ENCODE measurements around the gene ITGA8.

ITGA8 gene

GRCh38 chr10:15531927-15532722 lies 187.6 kb downstream of the ITGA8 start:
- Histone ChIP-seq H3K4me3 (ENCODE audit: low read depth in 1 of 2, low read length in 2 of 2) (no peak overlapping the region), H3K27ac (ENCODE audit: low read depth, low read length) (no peak overlapping the region), H3K9me3 (ENCODE audit: control insufficient read depth in 1 of 2, low read length in 2 of 2) (no peaks in the 10 kb centered on the region), H3K4me1 (ENCODE audit: control insufficient read depth in 1 of 2, insufficient read depth in 2 of 2, low read length in 2 of 2) (no peaks in the 10 kb centered on the region), H3K9ac (ENCODE audit: low read depth in 1 of 2, low read length in 2 of 2) (no peak overlapping the region), H3K27me3 (ENCODE audit: control insufficient read depth in 1 of 2, insufficient read depth in 2 of 2, low read length in 2 of 2) (no peaks in the 10 kb centered on the region), H3K36me3 (ENCODE audit: control insufficient read depth in 1 of 2, insufficient read depth in 2 of 2, low read length in 2 of 2) (no peaks in the 10 kb centered on the region)

- Histone ChIP-seq H3K4me3 (ENCODE audit: low read depth in 1 of 2, low read length in 2 of 2) (no peak overlapping the region), H3K27me3 (ENCODE audit: control insufficient read depth in 1 of 2, insufficient read depth in 2 of 2, low read length in 2 of 2) (no peaks in the 10 kb centered on the region), H3K27ac (ENCODE audit: low read depth, low read length) (no peak overlapping the region), H3K36me3 (ENCODE audit: control insufficient read depth in 1 of 2, insufficient read depth in 2 of 2, low read length in 2 of 2) (no peaks in the 10 kb centered on the region), H3K4me1 (ENCODE audit: control insufficient read depth in 1 of 2, insufficient read depth in 2 of 2, low read length in 2 of 2) (no peaks in the 10 kb centered on the region), H3K9me3 (ENCODE audit: control insufficient read depth in 1 of 2, low read length in 2 of 2) (no peaks in the 10 kb centered on the region), H3K9ac (ENCODE audit: low read depth in 1 of 2, low read length in 2 of 2) (no peak overlapping the region)
These were observed 190.9 kb downstream of the ITGA8 start for GRCh38 chr10:15528859-15529239.

- H3K36me3 ChIP-seq (ENCODE audit: control insufficient read depth in 1 of 2, insufficient read depth in 2 of 2, low read length in 2 of 2): no peaks in the 10 kb centered on the region
- H3K4me3 ChIP-seq (ENCODE audit: low read depth in 1 of 2, low read length in 2 of 2): no peak overlapping the region
- H3K4me1 ChIP-seq (ENCODE audit: control insufficient read depth in 1 of 2, insufficient read depth in 2 of 2, low read length in 2 of 2): no peaks in the 10 kb centered on the region
- no peak overlapping the region for H3K9ac ChIP-seq (ENCODE audit: low read depth in 1 of 2, low read length in 2 of 2)
- no peak overlapping the region for H3K27ac ChIP-seq (ENCODE audit: low read depth, low read length)
- no peaks in the 10 kb centered on the region for H3K27me3 ChIP-seq (ENCODE audit: control insufficient read depth in 1 of 2, insufficient read depth in 2 of 2, low read length in 2 of 2)
- no peaks in the 10 kb centered on the region for H3K9me3 ChIP-seq (ENCODE audit: control insufficient read depth in 1 of 2, low read length in 2 of 2)
These were observed 193.0 kb downstream of the ITGA8 start for GRCh38 chr10:15526754-15527153.

- no peaks in the 10 kb centered on the region for H3K9me3 ChIP-seq (ENCODE audit: control insufficient read depth in 1 of 2, low read length in 2 of 2)
- H3K27ac ChIP-seq (ENCODE audit: low read depth, low read length): no peak overlapping the region
- no peaks in the 10 kb centered on the region for H3K36me3 ChIP-seq (ENCODE audit: control insufficient read depth in 1 of 2, insufficient read depth in 2 of 2, low read length in 2 of 2)
These were observed 198.3 kb downstream of the ITGA8 start for GRCh38 chr10:15521328-15521903.

GRCh38 chr10:15518250-15518649 lies 201.5 kb downstream of the ITGA8 start:
- Histone ChIP-seq H3K27me3 (ENCODE audit: control insufficient read depth in 1 of 2, insufficient read depth in 2 of 2, low read length in 2 of 2) (no peaks in the 10 kb centered on the region), H3K4me3 (ENCODE audit: low read depth in 1 of 2, low read length in 2 of 2) (no peak overlapping the region), H3K4me1 (ENCODE audit: control insufficient read depth in 1 of 2, insufficient read depth in 2 of 2, low read length in 2 of 2) (no peaks in the 10 kb centered on the region), H3K36me3 (ENCODE audit: control insufficient read depth in 1 of 2, insufficient read depth in 2 of 2, low read length in 2 of 2) (no peaks in the 10 kb centered on the region), H3K9me3 (ENCODE audit: control insufficient read depth in 1 of 2, low read length in 2 of 2) (no peaks in the 10 kb centered on the region), H3K9ac (ENCODE audit: low read depth in 1 of 2, low read length in 2 of 2) (no peak overlapping the region), H3K27ac (ENCODE audit: low read depth, low read length) (no peak overlapping the region)

More at GRCh38 chr10:15521328-15521903, 198.3 kb downstream of the ITGA8 start:
- Histone ChIP-seq H3K9ac (ENCODE audit: low read depth in 1 of 2, low read length in 2 of 2) (no peak overlapping the region), H3K27me3 (ENCODE audit: control insufficient read depth in 1 of 2, insufficient read depth in 2 of 2, low read length in 2 of 2) (no peaks in the 10 kb centered on the region), H3K4me1 (ENCODE audit: control insufficient read depth in 1 of 2, insufficient read depth in 2 of 2, low read length in 2 of 2) (no peaks in the 10 kb centered on the region), H3K4me3 (ENCODE audit: low read depth in 1 of 2, low read length in 2 of 2) (no peak overlapping the region)

GRCh38 chr10:15516256-15517085 lies 203.3 kb downstream of the ITGA8 start:
- H3K4me1 ChIP-seq (ENCODE audit: control insufficient read depth in 1 of 2, insufficient read depth in 2 of 2, low read length in 2 of 2): no peaks in the 10 kb centered on the region
- no peaks in the 10 kb centered on the region for H3K27me3 ChIP-seq (ENCODE audit: control insufficient read depth in 1 of 2, insufficient read depth in 2 of 2, low read length in 2 of 2)
- H3K36me3 ChIP-seq (ENCODE audit: control insufficient read depth in 1 of 2, insufficient read depth in 2 of 2, low read length in 2 of 2): no peaks in the 10 kb centered on the region
- no peaks in the 10 kb centered on the region for H3K9me3 ChIP-seq (ENCODE audit: control insufficient read depth in 1 of 2, low read length in 2 of 2)
- no peak overlapping the region for H3K9ac ChIP-seq (ENCODE audit: low read depth in 1 of 2, low read length in 2 of 2)
- no peak overlapping the region for H3K27ac ChIP-seq (ENCODE audit: low read depth, low read length)
- H3K4me3 ChIP-seq (ENCODE audit: low read depth in 1 of 2, low read length in 2 of 2): no peak overlapping the region

- no peaks in the 10 kb centered on the region for H3K36me3 ChIP-seq (ENCODE audit: control insufficient read depth in 1 of 2, insufficient read depth in 2 of 2, low read length in 2 of 2)
- no peaks in the 10 kb centered on the region for H3K27me3 ChIP-seq (ENCODE audit: control insufficient read depth in 1 of 2, insufficient read depth in 2 of 2, low read length in 2 of 2)
- no peak overlapping the region for H3K4me3 ChIP-seq (ENCODE audit: low read depth in 1 of 2, low read length in 2 of 2)
- H3K4me1 ChIP-seq (ENCODE audit: control insufficient read depth in 1 of 2, insufficient read depth in 2 of 2, low read length in 2 of 2): no peaks in the 10 kb centered on the region
- H3K9me3 ChIP-seq (ENCODE audit: control insufficient read depth in 1 of 2, low read length in 2 of 2): no peaks in the 10 kb centered on the region
- H3K9ac ChIP-seq (ENCODE audit: low read depth in 1 of 2, low read length in 2 of 2): no peak overlapping the region
- H3K27ac ChIP-seq (ENCODE audit: low read depth, low read length): no peak overlapping the region
These were observed 204.5 kb downstream of the ITGA8 start for GRCh38 chr10:15515202-15515601.

GRCh38 chr10:15510963-15511362 lies 208.8 kb downstream of the ITGA8 start:
- Histone ChIP-seq H3K27ac (ENCODE audit: low read depth, low read length) (no peak overlapping the region), H3K9ac (ENCODE audit: low read depth in 1 of 2, low read length in 2 of 2) (no peak overlapping the region), H3K9me3 (ENCODE audit: control insufficient read depth in 1 of 2, low read length in 2 of 2) (no peaks in the 10 kb centered on the region), H3K4me1 (ENCODE audit: control insufficient read depth in 1 of 2, insufficient read depth in 2 of 2, low read length in 2 of 2) (no peaks in the 10 kb centered on the region), H3K27me3 (ENCODE audit: control insufficient read depth in 1 of 2, insufficient read depth in 2 of 2, low read length in 2 of 2) (no peaks in the 10 kb centered on the region), H3K36me3 (ENCODE audit: control insufficient read depth in 1 of 2, insufficient read depth in 2 of 2, low read length in 2 of 2) (no peaks in the 10 kb centered on the region), H3K4me3 (ENCODE audit: low read depth in 1 of 2, low read length in 2 of 2) (no peak overlapping the region)

- H3K9me3 ChIP-seq (ENCODE audit: control insufficient read depth in 1 of 2, low read length in 2 of 2): no peaks in the 10 kb centered on the region
- no peaks in the 10 kb centered on the region for H3K36me3 ChIP-seq (ENCODE audit: control insufficient read depth in 1 of 2, insufficient read depth in 2 of 2, low read length in 2 of 2)
These were observed 214.4 kb downstream of the ITGA8 start for GRCh38 chr10:15505329-15505728.

More at GRCh38 chr10:15505329-15505728, 214.4 kb downstream of the ITGA8 start:
- Histone ChIP-seq H3K4me3 (ENCODE audit: low read depth in 1 of 2, low read length in 2 of 2) (no peak overlapping the region), H3K9ac (ENCODE audit: low read depth in 1 of 2, low read length in 2 of 2) (no peak overlapping the region), H3K27ac (ENCODE audit: low read depth, low read length) (no peak overlapping the region), H3K4me1 (ENCODE audit: control insufficient read depth in 1 of 2, insufficient read depth in 2 of 2, low read length in 2 of 2) (no peaks in the 10 kb centered on the region), H3K27me3 (ENCODE audit: control insufficient read depth in 1 of 2, insufficient read depth in 2 of 2, low read length in 2 of 2) (no peaks in the 10 kb centered on the region)

All from duodenal mucosa (tissue), 2 donors.